Mesenteric fat pad (tissue), 1 donor: ENCODE results near the gene CNGB1. TPM values are rescaled to one million over a fixed set of nuclear protein-coding genes. Genes with fewer than 3 reads are reported as not detected.

Experiments
- DNase-seq: peaks from one replicate; pipeline ENCODE4 v3.0.0-alpha.2; 2020; ENCODE audit warnings: low spot score
- total RNA-seq: library from RNA; stranded (reverse); fragmentation: NEBNext Ultra II Directional; extraction: Animal tissue kit (Norgen Biotek cat#: 25700); gene quantifications from one replicate; pipeline ENCODE4 v1.2.1, GENCODE V29; 2021
- donor health status: DM: yes; HTN: yes; CAD: no.

CNGB1 gene
- total RNA-seq, 1 donor from 2014 or later = not detected

DNA sequence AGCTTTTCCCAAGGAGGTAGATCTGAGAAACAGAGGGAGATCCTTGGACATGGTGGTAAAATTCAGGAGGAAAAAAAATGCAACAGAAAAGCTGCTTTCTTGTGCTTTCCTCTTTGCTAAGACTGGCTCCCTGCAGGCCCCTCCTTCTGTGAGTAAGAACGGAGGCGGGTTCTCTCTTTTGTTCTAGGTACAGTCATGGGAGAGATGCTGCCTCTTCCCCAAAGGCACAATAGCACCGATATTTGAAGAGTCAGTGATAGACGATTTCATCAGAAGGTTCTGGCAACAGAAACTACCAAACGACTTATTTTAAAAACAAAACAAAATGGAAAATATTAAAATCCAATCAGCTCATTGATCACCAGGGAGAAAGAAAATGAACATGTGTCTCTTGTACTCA is 136.0 kb downstream of the CNGB1 start:
- DNase-seq = no peak

Other genes starting within 250 kb of the CNGB1 start
- 14.4 TPM for gene KATNB1, start 235.4 kb downstream of the CNGB1 start, total RNA-seq
- gene KIFC3, start 168.6 kb downstream of the CNGB1 start, total RNA-seq = 62.3 TPM
- 7.5 TPM for gene ZNF319, start 29.5 kb upstream of the CNGB1 start, total RNA-seq
- gene USB1, start 30.3 kb upstream of the CNGB1 start, total RNA-seq = 40.8 TPM
- 23.2 TPM for gene MMP15, start 54.6 kb upstream of the CNGB1 start, total RNA-seq
- 28.5 TPM for gene CFAP20, start 158.3 kb upstream of the CNGB1 start, total RNA-seq
- 66.1 TPM for gene CSNK2A2, start 227.0 kb upstream of the CNGB1 start, total RNA-seq